Endothelial cell of umbilical vein (primary cell): ENCODE data around the gene BMPR1A.
"Not testable (repeated sequence)": the region's sequence is repeated elsewhere in the genome, so short reads cannot be mapped to it uniquely, and the experiment has no call there.

Source experiments
- CTCF ChIP-seq, 2 donors: IDR thresholded peaks; 1 replicate in 1 of 2; 2 replicates in 1 of 2; pipeline ENCODE4 v1.5.1; 2011; ENCODE audit warnings: low read length in 2 of 2, mild to moderate bottlenecking in 2 of 2, moderate library complexity in 2 of 2, control low read depth in 1 of 2, inconsistent platforms in 1 of 2, low read depth in 1 of 2; ENCODE audit not compliant: insufficient read depth in 1 of 2; ENCODE audit errors: extremely low read depth in 1 of 2
- EZH2 ChIP-seq: IDR thresholded peaks from 2 replicates; pipeline ENCODE4 v1.6.1; 2012; ENCODE audit warnings: borderline replicate concordance, low read depth, mild to moderate bottlenecking, moderate library complexity, low read length, inconsistent platforms; ENCODE audit not compliant: severe bottlenecking
- GATA2 ChIP-seq: IDR thresholded peaks from 2 replicates; pipeline ENCODE4 v1.7.0; 2011; ENCODE audit warnings: low read depth, mild to moderate bottlenecking, moderate library complexity, mixed read lengths, low read length; ENCODE audit not compliant: insufficient read length, insufficient read depth
- JUN ChIP-seq: IDR thresholded peaks from 2 replicates; pipeline ENCODE4 v1.6.1; 2011; ENCODE audit warnings: borderline replicate concordance, low read depth; ENCODE audit not compliant: insufficient read length, insufficient read depth

- not testable (repeated sequence) for TF ChIP-seq CTCF (IDR thresholded peaks at IDR 0.05; ENCODE audit: extremely low read depth in 1 of 2, insufficient read depth in 1 of 2, low read depth in 1 of 2, low read length in 2 of 2); JUN; EZH2; GATA2
These were observed 108.8 kb downstream of the BMPR1A start for GRCh38 chr10:86865011-86865811.
